CD4-positive, alpha-beta T cell treated with Interleukin-6 at 100 ng/mL for 8 hours (primary cell): ENCODE results near the gene MAGEB1.

Experiments
- DNase-seq: peaks from one replicate; pipeline ENCODE4 v3.0.0-alpha.2; 2020; ENCODE audit warnings: mixed read lengths, low spot score

Gene MAGEB1, protein sequence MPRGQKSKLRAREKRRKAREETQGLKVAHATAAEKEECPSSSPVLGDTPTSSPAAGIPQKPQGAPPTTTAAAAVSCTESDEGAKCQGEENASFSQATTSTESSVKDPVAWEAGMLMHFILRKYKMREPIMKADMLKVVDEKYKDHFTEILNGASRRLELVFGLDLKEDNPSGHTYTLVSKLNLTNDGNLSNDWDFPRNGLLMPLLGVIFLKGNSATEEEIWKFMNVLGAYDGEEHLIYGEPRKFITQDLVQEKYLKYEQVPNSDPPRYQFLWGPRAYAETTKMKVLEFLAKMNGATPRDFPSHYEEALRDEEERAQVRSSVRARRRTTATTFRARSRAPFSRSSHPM

DNA sequence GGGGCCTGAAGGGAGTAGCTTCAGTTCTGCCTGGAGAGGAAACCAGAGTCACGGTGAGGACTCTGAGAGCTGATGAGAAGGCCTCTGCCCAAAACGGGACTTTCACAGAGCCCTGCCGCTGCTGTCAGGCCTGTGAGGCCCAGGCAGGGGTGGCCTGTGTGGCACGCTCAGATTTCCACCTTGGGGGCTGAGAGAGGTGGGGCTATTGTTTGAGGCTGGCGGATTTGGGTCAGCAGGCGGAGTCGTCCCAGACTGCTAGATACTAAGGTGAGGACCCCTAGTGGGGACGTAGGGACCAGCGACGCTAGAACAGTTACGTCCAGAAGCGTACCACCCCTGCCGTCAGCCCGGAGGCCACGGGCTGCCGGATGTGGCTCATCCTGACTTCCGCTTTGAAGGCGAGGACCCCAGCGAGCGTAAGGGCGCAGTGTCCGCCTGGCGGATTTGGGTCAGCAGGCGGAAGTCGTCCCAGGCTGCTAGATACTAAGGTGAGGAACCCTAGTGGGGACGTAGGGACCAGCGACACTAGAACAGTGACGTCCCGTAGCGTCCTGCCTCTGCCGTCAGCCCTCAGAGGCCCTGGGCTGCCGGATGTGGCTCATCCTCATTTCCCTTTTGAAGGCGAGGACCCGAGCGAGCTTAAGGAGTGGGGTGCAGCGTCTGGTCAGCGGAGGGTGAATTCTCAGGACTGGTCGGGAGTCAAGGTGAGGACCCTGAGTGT lies at the start of gene MAGEB1:
TSS of gene MAGEB1 (plus strand) at position 378 of the 721 bp plus-strand sequence. CDS start 3,348 bp downstream, outside the sequence.
- DNase-seq = no peak

DNA sequence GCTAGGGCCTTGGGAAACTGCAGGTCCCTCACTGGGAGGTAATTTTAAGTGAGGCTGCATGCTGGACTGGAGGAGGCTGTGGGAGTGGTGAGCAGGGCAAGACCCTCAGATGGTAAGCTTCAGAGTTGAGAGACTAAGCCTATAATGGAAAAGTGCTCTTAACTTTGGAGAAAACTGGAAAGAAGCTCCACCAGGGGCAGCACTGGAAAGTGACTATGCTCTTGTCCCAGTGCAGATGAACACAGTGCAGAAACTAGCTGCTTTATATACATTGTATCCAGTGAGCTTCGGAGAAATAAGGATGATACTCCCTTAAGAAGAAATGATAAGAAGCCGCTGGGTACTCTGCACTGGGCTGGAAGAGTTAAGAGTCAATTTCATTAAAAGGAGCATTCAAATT lies 34.8 kb upstream of the MAGEB1 start:
- DNase-seq = no peak

DNA sequence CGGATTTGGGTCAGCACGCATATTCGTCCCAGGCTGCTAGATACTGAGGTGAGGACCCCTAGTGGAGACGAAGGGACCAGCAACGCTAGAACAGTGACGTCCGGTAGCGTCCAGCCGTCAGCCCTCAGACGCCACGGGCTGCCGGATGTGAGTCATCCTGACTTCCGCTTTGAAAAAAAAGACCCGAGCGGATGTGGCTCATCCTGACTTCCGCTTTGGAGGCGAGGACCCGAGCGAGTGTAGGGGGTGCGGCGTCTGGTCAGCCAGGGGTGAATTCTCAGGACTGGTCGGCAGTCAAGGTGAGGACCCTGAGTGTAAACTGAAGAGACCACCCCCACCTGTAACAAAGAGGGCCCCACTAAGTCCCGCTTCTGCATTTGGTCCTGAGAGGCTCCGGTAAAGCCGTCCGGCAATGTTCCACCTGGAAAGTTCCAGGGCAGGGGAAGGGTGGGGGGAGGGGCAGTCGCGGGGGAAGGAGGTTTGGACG lies 31.5 kb upstream of the MAGEB1 start, which contains the start of gene MAGEB2:
TSS of gene MAGEB2 (plus strand) at position 207 of the 487 bp plus-strand sequence. CDS start 3,018 bp downstream, outside the sequence.
- DNase-seq = no peak

DNA sequence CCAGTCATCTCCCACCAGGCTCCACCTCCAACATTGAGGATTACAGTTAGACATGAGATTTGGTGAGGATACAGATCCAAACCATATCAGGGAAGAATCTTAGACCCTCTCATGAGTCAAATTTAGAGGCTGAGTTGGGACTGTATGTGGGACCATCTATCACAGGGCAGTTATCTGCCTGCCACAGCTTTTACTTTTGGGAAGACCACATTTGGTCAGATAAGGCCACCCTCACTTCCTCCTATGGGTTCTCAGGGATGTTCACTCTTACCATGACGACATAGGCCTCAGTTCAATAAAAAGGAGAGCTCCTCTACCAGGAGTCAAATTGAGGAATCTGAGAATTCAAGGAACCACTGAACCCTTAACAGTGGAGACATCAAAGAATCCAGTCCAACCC lies 29.5 kb upstream of the MAGEB1 start:
- DNase-seq = no peak

DNA sequence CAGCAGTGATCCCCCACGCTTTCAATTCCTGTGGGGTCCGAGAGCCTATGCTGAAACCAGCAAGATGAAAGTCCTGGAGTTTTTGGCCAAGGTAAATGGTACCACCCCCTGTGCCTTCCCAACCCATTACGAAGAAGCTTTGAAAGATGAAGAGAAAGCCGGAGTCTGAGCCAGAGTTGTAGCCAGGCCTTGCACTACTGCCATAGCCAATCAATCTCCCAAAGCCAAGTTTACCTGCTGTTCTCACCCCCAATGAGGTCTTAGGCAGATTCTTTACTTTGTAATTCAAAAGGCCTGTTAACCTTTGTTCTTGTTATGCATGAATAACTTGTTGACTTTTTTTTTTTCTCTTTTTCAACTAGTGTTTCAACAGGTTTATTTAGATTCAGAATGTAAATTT lies 27.6 kb upstream of the MAGEB1 start:
- no peak for DNase-seq

DNA sequence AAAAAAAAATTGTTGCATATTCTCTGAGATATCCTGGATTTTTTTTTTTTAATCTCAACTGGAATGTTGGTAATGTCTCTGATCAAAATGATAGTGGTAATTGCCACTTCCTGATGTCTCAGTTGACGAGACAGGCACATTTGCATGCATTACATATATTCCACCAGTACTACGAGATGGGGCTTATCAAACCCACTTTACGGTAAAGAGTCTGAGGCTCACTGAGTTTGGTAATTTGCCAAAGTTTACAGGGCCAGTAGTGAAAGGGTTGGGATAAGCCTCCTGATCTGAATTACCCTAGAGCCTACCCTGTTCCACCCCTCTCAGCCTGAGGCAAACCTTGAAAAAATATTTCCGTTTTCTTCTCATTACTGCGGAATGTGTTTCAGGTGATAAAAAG lies 26.3 kb upstream of the MAGEB1 start:
- no peak for DNase-seq

DNA sequence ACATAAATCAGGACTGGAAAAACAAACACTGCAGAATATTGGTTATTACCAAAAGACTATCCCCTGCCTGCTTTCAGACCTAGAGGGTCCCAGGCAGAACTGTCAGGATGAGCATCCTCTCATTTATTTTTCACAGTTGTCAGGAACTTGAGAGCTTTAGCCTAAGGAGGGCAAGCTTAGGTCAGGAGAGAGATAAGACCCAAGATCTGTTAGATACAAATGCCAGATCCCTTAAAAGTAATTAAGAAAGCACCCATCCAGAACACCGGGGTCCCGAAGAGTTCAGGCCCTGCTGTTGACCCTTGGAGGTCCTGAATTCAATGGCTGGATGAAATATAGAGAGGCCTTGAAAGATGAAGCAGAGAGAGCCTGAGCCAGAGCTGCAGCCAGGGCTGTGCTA lies 22.4 kb upstream of the MAGEB1 start:
- DNase-seq = no peak

DNA sequence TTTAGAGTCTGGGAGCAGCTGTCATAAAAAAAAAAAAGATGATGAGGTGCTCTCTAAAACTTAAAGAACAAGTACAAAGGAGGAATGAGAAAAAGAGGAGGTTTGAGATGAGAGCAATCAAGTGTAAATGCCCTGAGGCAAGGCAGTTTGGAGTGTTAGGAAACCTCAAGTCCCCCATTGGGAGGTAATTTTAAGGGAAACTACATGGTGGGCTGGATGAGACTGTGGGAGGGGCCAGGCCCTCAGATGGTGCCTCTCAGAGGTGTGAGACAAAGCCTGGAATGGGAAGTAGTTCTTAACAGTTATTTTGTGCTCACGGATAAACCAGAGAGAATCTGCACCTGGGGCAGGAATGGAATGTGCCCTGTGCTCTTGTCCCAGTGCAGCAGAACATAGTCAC lies 18.4 kb upstream of the MAGEB1 start:
- DNase-seq = no peak

DNA sequence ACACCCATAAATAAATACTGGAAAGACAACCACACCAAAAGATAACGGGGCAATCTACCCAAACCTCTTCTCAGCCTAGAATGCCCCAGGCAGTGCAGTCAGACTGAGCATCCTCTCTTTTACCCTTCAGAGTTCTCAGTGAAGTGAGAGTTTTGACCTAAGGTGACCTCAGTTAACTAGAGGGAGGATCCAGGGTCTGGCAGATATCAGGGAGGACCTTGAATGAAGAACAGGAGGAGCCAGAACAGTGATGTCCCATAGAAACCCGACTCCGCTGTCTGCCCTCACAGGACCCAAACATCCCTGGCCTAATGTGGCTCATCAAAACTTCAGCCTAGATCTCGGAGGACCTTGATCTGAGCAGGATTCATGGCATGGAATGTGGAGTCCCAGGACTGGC lies 16.6 kb upstream of the MAGEB1 start, which contains the start of gene MAGEB3:
TSS of gene MAGEB3 (plus strand) at position 263 of the 400 bp plus-strand sequence. CDS start 5,268 bp downstream, outside the sequence.
- no peak for DNase-seq

DNA sequence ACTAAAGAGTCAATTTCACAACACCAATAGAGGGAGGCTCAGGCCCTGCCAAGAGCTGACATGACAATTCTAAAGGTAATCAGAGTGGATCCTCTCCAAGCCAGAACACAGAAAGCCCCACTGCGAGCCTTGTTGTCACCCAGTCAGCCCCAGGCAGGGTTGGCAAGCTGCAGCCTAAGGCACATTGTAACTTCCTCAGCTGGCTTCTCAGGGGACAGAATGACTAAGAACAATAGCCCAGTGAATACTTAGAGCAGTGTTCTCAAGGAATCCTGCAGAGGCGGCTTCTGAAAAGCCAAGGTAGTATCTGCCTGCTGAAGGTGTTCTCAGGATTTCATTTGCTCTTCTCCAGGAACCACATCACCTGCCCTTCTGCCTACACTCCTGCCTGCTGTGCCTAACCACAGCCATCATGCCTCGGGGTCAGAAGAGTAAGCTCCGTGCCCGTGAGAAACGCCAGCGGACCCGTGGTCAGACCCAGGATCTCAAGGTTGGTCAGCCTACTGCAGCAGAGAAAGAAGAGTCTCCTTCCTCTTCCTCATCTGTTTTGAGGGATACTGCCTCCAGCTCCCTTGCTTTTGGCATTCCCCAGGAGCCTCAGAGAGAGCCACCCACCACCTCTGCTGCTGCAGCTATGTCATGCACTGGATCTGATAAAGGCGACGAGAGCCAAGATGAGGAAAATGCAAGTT lies 5.1 kb upstream of the MAGEB1 start, which contains the start of gene MAGEB4:
TSS of gene MAGEB4 (plus strand) at position 277 of the 692 bp plus-strand sequence. CDS start at position 413, 136 bp downstream.
- DNase-seq = no peak

DNA sequence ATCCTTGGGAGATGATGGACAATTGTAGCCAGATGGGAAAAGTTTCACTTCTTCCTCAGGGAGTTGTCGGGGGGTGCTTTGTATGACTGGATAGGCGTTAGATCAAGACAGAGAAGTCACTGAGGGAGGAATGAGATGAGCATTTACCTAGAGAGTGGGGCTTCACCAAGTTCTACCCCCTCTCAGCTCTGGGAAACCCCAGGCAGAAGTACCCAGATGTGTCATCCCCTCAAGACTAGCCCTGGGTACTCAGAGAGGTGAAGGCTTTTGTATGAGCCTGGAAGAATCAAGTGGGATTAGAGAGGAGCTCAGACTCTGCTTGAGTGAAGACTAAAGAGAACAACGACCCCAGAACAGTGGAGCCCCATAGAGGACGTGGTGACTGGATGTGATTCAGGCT lies 1.9 kb downstream of the MAGEB1 start:
- no peak for DNase-seq

DNA sequence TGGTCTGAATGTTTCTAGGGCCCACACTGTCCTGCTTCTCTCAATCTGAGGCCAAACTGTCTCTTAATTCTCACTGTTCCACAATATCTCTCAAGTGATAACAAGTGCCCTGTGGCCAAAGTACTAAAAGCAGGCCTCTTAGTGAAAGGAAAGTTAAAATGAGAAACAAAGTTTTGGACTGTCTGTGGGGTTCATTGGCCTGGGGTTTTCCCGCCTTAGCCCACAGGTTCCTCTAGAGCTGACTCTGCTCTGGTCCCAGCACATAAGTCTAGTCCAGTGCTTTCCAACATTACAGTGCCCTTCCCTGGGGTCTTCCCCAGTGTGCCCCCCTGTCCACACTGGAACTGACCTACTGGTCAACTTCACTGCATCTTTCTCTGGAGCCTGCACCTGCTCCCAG lies 6.3 kb downstream of the MAGEB1 start:
- no peak for DNase-seq

DNA sequence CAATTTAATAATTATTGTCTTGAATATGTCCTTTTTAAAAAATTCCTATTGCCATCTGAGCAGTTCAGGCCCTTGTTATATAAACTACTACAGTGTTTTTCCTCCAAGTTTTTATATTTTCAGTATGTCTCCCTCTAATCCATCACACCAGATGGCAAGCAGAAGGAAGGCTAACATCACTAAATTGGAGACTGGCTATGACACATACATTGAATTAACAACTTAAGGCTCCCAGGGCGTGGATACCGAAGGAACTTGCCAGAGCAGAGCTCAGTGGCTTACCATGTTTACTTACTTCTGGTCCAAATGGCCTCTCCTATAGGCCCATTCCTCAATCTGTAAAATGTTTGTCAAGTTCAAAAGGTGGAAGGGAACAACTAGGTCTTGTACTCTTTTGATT lies 13.0 kb downstream of the MAGEB1 start:
- DNase-seq = no peak

DNA sequence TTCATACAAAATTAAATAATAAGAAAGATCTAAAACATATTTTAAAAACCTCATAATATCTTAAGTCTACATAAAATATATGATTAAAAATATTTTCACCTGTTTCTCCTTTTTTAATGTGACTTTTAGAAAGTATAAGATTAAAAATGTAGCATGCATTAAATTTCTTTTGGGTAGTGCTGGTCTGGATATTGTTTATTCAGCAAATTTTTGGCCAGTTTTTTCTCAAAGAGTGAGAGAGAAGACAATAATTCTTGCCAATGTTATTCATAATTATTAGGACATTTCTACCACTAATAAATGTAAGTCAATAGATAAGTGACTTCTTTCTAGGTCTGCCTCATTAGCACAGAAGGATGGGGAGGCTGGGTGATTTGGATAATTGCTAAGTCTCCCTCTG lies 14.1 kb downstream of the MAGEB1 start:
- DNase-seq = no peak

DNA sequence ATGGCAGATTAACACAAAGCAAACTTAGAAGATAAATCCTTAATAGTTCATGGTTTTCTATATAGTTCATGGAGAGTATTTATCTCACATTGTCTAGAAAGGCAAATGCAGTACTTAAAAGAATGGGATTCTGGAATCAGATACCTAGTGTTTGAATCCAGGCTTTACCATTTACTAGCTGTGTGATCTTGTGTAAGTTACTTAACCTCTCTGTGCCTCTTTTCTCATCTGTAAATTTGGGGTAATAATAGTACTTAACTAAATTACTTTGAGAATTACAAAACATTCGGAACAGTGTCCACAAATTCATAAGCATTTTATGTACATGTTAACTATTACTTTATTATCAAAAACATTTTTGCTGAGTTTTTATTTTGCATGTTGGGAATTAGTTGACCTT lies 15.8 kb downstream of the MAGEB1 start:
- DNase-seq = no peak

DNA sequence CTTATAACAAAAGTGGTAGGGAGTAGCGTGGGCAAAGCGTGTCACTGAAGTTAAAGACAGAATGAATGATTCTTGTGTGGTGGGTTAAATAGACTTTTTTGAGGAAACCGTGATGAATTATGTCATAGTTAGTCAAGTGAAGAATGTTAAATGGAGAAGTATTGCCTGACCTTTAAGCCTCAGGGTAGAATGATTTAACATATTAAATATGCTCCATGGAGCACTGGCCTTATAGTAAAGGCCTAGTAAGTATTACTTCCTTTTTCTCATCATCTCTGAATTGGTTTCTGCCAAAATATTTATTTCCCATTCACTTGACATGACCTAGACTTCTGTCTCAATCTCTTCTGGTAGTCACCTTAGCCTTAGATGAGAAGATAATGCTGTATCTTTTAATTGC lies 23.7 kb downstream of the MAGEB1 start:
- DNase-seq = no peak

DNA sequence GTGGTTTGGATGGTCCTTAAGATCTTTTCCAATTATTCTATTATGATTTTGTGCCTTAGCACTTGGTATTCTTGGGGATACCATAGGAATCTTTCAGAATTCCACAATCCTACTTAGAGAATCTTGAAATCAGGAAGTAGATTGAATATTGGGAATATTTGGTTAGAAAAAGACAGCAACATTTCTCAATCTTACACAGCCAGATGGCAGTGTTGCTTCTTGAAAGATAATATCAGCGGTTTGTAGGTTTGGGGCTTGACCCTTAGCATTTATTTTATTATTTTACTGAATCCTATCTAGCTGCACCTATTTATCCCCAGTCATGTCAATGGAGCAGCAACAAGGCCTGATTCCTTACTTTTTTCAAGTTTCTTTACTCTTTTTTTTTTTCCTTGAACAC lies 28.6 kb downstream of the MAGEB1 start:
- no peak for DNase-seq

DNA sequence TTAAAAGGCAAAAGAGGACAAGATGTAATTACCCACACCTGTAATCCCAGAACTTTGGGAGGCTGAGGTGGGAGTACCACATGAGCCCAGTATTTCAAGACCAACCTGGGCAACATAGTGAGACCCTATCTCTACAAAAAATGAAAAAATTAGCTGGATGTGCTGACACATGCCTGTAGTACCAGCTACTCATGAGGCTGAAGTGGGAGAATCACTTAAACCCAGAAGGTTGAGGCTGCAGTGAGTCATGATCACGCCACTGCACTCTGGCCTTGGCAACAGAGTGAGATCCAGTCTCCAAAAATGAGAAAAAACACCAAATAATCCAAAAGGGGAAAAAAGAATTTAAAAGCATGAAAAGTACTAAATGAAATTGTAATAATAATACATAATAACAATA lies 31.4 kb downstream of the MAGEB1 start:
- DNase-seq = no peak

DNA sequence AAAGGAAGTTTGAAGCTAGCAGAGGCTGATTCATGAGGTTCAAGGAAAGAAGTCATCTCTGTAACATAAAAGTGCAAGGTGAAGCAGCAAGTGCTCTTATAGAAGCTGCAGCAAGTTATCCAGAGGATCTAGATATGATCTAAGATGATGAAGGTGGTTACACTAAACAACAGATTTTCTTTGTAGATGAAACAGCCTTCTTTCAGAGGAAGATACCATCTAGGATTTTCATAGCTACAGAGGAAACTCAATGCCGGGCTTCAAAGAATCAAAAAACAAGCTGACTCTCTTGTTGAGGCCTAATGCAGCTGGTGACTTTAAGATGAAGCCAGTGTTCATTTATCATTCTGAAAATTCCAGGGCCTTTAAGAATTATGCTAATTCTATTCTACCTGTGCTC lies 33.5 kb downstream of the MAGEB1 start:
- no peak for DNase-seq

DNA sequence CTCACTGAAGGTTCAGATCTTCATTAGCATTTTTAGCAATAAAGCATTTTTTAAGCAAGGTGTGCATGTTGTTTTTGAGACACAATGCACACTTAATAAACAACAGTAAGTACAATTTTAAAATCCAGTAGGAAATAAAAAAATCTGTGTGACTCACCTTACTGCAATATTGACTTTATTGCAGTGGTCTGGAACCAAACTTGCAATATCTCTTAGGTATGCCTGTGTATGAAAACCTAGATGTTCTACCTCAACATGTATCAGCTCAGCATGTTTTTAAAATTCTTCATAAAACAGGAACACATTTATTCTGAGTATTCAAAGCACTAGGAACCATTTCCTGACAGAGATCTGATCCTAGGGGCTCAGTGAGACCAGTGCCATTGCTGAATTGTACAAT lies 35.6 kb downstream of the MAGEB1 start:
- no peak for DNase-seq

DNA sequence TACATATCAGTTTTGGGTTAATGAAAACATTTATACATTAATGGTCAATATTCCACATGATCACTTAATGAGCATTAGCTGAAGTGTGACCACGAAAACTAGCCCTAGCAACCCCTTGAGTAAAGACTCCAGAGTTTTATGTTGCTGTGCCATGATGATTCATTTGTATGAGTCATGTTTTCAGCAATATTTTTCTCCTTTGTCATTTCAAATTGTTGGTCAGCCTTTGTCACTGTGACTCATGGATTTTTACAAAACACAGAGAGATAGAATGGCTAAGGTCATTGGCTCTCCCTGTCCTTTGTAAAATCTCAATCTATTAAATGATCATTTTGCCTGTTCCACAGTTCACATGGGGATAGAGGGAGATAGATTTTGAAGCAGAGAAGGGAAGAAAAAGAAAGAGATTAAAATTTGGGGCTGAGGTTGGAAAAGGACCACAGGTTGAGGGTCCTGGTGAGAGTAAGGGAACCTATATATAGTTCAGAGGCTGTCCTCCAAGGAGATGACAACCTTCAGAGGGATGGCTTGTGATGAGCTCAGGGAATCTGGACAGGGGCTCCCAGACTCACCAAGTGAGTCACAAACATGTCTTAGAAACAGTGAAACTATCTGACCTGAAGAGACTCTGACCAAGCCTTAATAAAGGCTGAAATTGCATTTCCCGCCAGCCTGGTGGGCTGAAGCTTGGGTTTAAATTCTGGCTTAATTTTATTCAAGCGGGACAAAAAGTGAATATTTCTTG lies 36.7 kb downstream of the MAGEB1 start:
- DNase-seq = no peak
